ENCODE results near the gene RAB11FIP4. TPM values are rescaled to one million over a fixed set of nuclear protein-coding genes. Genes with fewer than 3 reads are reported as not detected.

Gene RAB11FIP4
- total RNA-seq, 1 experiment from 2014 or later = 10.8 TPM

- no TSS peak for BruUV-seq (replicated peaks)
- no peaks in the 10 kb centered on the region for H3K27me3 ChIP-seq (ENCODE audit: control insufficient read depth, insufficient read depth, low read length)
- DNase-seq (ENCODE audit: low read depth, low spot score) (no peak), ATAC-seq (peak; percentile 5; the same call in 1 of the 2 replicates)
- 0 out of 2 replicates have a peak, but pooled peaks cover 5% of the 10 kb centered on the region for H3K4me1 ChIP-seq (ENCODE audit: control insufficient read depth, insufficient read depth, low read length)
- ChIA-PET POLR2A (no interaction called here), CTCF (no interaction called here)
- H3K36me3 ChIP-seq (ENCODE audit: control insufficient read depth, insufficient read depth, low read length) = no peaks in the 10 kb centered on the region; the same call in 1 of the 2 replicates
- in situ Hi-C loops (cut with HindIII; ENCODE audit: low pct_unique_long_range_greater_than_20kb, low sequenced_read_pairs) = no loop called here
- intact Hi-C loops (cut with micrococcal nuclease; ENCODE audit: unreplicated experiment) = no loop called here
- peak overlapping the region; percentile 73 to 88 for H3K4me3 ChIP-seq (ENCODE audit: low read depth in 2 of 2, low read length in 2 of 2)
- H3K9me3 ChIP-seq (ENCODE audit: control insufficient read depth, insufficient read depth, low read depth, low read length) = no peaks in the 10 kb centered on the region
- TF ChIP-seq, protein P1, sequence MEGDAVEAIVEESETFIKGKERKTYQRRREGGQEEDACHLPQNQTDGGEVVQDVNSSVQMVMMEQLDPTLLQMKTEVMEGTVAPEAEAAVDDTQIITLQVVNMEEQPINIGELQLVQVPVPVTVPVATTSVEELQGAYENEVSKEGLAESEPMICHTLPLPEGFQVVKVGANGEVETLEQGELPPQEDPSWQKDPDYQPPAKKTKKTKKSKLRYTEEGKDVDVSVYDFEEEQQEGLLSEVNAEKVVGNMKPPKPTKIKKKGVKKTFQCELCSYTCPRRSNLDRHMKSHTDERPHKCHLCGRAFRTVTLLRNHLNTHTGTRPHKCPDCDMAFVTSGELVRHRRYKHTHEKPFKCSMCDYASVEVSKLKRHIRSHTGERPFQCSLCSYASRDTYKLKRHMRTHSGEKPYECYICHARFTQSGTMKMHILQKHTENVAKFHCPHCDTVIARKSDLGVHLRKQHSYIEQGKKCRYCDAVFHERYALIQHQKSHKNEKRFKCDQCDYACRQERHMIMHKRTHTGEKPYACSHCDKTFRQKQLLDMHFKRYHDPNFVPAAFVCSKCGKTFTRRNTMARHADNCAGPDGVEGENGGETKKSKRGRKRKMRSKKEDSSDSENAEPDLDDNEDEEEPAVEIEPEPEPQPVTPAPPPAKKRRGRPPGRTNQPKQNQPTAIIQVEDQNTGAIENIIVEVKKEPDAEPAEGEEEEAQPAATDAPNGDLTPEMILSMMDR (IDR thresholded peaks at IDR 0.05) = no peak
- no peak for TF ChIP-seq TCF7L2 (IDR thresholded peaks at IDR 0.05; ENCODE audit: low read depth, low read length)
- TF ChIP-seq REST (IDR thresholded peaks at IDR 0.05; ENCODE audit: insufficient read depth in 1 of 2, low read depth in 2 of 2, low read length in 1 of 2) = no peak
- no peak for TF ChIP-seq POLR2AphosphoS5 (IDR thresholded peaks at IDR 0.05; ENCODE audit: low read depth, low read length)
- TF ChIP-seq SIN3A (IDR thresholded peaks at IDR 0.05; ENCODE audit: borderline replicate concordance, insufficient read depth, low read depth, low read length) = no peak
- peak overlapping the region; percentile 93 for H3K27ac ChIP-seq (ENCODE audit: low read length)
These were observed 157.6 kb downstream of the RAB11FIP4 start for GRCh38 chr17:31549121-31549524.

DNA sequence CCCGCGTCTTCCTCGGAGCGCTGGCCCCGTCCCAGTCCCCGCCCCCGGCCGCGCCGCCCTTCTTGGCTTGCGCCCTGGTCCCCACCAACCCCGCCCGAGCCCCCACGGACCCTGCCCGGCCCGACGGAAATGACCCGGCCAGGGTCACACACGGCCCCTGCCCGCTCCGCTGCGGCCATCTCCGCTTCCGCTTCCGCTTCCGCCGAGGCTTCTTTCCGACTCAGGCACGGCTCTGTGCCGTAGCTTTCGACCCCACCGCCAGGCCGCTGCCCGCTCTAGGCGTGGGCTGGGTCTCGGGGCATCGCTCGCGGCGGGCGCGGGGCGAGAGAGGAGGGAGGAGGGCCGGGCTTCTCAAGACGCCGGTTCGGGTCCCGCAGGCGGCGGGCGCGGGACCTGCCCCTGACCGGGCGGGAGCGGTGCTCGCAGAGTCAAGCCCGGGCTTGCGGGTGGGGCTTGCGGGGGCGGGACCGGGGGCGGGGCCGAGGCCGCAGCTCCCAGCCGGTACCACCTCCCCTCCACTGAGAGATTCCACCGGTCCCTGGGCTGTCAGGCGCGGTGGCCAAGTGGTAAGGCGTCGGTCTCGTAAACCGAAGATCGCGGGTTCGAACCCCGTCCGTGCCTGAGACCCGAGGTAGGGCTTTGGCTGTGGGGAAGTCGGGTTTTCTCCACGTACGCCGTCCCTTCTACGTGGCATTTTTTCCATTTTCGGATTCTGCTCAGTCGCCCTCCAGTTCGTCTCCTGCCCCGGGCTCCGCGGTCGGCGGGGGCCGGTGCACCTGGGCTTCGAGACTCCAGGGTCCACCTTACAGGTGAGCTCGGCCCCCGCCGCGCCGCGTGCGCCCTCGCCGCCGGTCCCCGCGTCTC is 158.3 kb downstream of the RAB11FIP4 start:
- Histone ChIP-seq H3K9me3 (ENCODE audit: control insufficient read depth, insufficient read depth, low read depth, low read length) (no peaks in the 10 kb centered on the region), H3K27ac (ENCODE audit: low read length) (peak overlapping the region; percentile 93), H3K4me1 (ENCODE audit: control insufficient read depth, insufficient read depth, low read length) (0 out of 2 replicates have a peak, but pooled peaks cover 5% of the 10 kb centered on the region), H3K4me3 (ENCODE audit: low read depth in 2 of 2, low read length in 2 of 2) (peak overlapping the region; percentile 73 to 88), H3K27me3 (ENCODE audit: control insufficient read depth, insufficient read depth, low read length) (no peaks in the 10 kb centered on the region), H3K36me3 (ENCODE audit: control insufficient read depth, insufficient read depth, low read length) (no peaks in the 10 kb centered on the region; the same call in 1 of the 2 replicates)
- TSS peak; percentile 100 for BruUV-seq (replicated peaks)
- intact Hi-C loops (cut with micrococcal nuclease; ENCODE audit: unreplicated experiment) (no loop called here), in situ Hi-C loops (cut with HindIII; ENCODE audit: low pct_unique_long_range_greater_than_20kb, low sequenced_read_pairs) (no loop called here)
- ChIA-PET POLR2A (no interaction called here), CTCF (no interaction called here)
- TF ChIP-seq, protein P1 (IDR thresholded peaks at IDR 0.05) = no peak
- TF ChIP-seq TCF7L2 (IDR thresholded peaks at IDR 0.05; ENCODE audit: low read depth, low read length) (peak; percentile 52; the same call in 1 of the 2 replicates), POLR2AphosphoS5 (IDR thresholded peaks at IDR 0.05; ENCODE audit: low read depth, low read length) (peak; percentile 67), SIN3A (IDR thresholded peaks at IDR 0.05; ENCODE audit: borderline replicate concordance, insufficient read depth, low read depth, low read length) (peak; percentile 81; the same call in 1 of the 2 replicates), REST (IDR thresholded peaks at IDR 0.05; ENCODE audit: insufficient read depth in 1 of 2, low read depth in 2 of 2, low read length in 1 of 2) (no peak)
- peak; percentile 94 for ATAC-seq
- peak; percentile 83 for DNase-seq (ENCODE audit: low read depth, low spot score)
